ENCODE results near the gene FERMT3. TPM values are rescaled to one million over a fixed set of nuclear protein-coding genes. Genes with fewer than 3 reads are reported as not detected.
A peak's percentile ranks its signal among the peaks of the same experiment; 100 is the strongest.

Gene FERMT3
- total and polyA plus RNA-seq, 2 of the 13 experiments (the other 11 are each of a cell fraction or from before 2014, with no cell fraction given): 0.29 TPM; not detected in 1

DNA sequence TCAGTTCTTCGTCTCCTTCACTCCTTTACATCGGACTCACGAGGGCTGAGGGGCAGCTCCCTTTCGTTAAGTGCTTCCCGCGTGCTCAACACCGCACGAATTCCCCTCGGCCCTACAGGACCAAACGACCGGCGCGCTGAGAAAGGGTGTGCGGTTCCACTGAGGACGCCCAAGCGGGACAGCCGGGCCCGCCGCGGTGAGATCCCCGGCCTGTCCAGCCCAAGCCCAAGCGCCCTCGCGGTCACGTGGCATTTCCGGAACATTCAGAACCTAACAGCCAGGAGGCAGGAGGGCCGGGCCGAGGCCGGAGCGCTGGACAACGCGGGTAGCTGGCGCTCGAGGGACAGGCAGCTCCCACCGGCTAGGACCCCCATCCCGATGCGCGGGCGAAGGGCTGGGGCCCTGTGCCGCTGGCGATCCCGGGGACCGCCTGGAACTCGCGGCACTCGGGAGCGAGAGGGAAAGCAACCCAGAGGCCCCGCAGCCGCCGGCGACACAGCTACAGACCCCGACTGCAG lies 21.3 kb upstream of the FERMT3 start:
- Histone ChIP-seq H3K27me3 (ENCODE audit: control insufficient read depth in 1 of 2, insufficient read depth in 2 of 2, low read length in 2 of 2) (no peaks in the 10 kb centered on the region), H4K20me1 (ENCODE audit: insufficient read depth, low read length) (peaks cover 15% of the 10 kb centered on the region), H3K79me2 (ENCODE audit: insufficient read depth, low read length) (no peaks in the 10 kb centered on the region), H3K27ac (ENCODE audit: extremely low read length, insufficient read depth, low read length) (peak overlapping the region; percentile 83), H3K9me3 (ENCODE audit: low read length) (no peaks in the 10 kb centered on the region), H3K9ac (ENCODE audit: insufficient read depth, low read depth, low read length) (peak overlapping the region; percentile 80), H3K4me3 (replicated peaks in 1 of 3; ENCODE audit: insufficient read depth in 1 of 3, low read depth in 2 of 3, low read length in 3 of 3) (peak overlapping the region; percentile 60 to 75 (median 60)), H3K36me3 (replicated peaks in 1 of 2; ENCODE audit: control insufficient read depth in 1 of 2, insufficient read depth in 2 of 2, low read length in 2 of 2) (peaks cover 2 to 3% of the 10 kb centered on the region in 2 experiments; a peak in 2 of 5 replicates), H2AFZ (ENCODE audit: low read length) (no peak overlapping the region), H3K4me2 (ENCODE audit: low read depth, low read length) (peak overlapping the region; percentile 88), H3K4me1 (ENCODE audit: insufficient read depth, low read length) (peaks cover 46% of the 10 kb centered on the region)
- CTCF ChIA-PET (ENCODE audit: low intra/inter-chr PET ratio, low total read pairs): no interaction called here
- ATAC-seq (peak; percentile 60), FAIRE-seq (no peak), DNase-seq (ENCODE audit: low spot score) (peak; percentile 79)
- intact Hi-C loops (cut with micrococcal nuclease; ENCODE audit: unreplicated experiment) (loop anchor here (5.0 to 10.0 kb wide), 2 partner anchors 57 to 120 kb away; partner anchors contain the start of genes CATSPERZ, ESRRA and FKBP2), in situ Hi-C loops (cut with HindIII; ENCODE audit: extremely low pct_ligation_motif_present, low pct_unique_long_range_greater_than_20kb) (no loop called here)
- 5% methylated on average over 4 of the region's 52 CpGs for WGBS (ENCODE audit: low lambda C conversion rate)
- BruUV-seq (replicated peaks): TSS peak; percentile 85
- POLR2A ChIA-PET: interaction anchor here (0.8 to 2.7 kb wide), 29 partner anchors 10 to 1344 kb away, joined by 3 to 31 read pairs (median 6); partner anchors contain the start of genes BAD, ESRRA, FERMT3 and FKBP2
- TF ChIP-seq ZNF713 (CRISPR knock-in tag; IDR thresholded peaks at IDR 0.05) (0 out of 2 replicates have a peak, but pooled peaks have one; percentile 75), ZBTB7B (CRISPR knock-in tag; IDR thresholded peaks at IDR 0.05) (peak; percentile 78), SAP130 (CRISPR knock-in tag; IDR thresholded peaks at IDR 0.05; ENCODE audit: low read depth) (peak; percentile 92), ZNF225 (CRISPR knock-in tag; IDR thresholded peaks at IDR 0.05) (peak; percentile 97), ZNF235 (CRISPR knock-in tag; IDR thresholded peaks at IDR 0.05; ENCODE audit: borderline replicate concordance) (peak; percentile 80; the same call in 1 of the 2 replicates), ZNF761 (CRISPR knock-in tag; conservative IDR thresholded peaks at IDR 0.05) (0 out of 2 replicates have a peak, but pooled peaks have one; percentile 83), ZNF782 (CRISPR knock-in tag; IDR thresholded peaks at IDR 0.05; ENCODE audit: borderline replicate concordance) (peak; percentile 98), ATAD3A (CRISPR knock-in tag; IDR thresholded peaks at IDR 0.05) (peak; percentile 75; the same call in 1 of the 2 replicates), ZFAT (CRISPR knock-in tag; conservative IDR thresholded peaks at IDR 0.05) (no peak), XBP1 (CRISPR knock-in tag; IDR thresholded peaks at IDR 0.05) (no peak; the same call in 1 of the 2 replicates), MAFG (CRISPR knock-in tag; IDR thresholded peaks at IDR 0.05) (no peak), KLF12 (CRISPR knock-in tag; IDR thresholded peaks at IDR 0.05; ENCODE audit: borderline replicate concordance) (peak; percentile 83; the same call in 1 of the 2 replicates), SRSF9 (IDR thresholded peaks at IDR 0.05; ENCODE audit: borderline replicate concordance, insufficient read depth, low read depth, low read length, poor library complexity, severe bottlenecking) (no peak), ZNF180 (CRISPR knock-in tag; IDR thresholded peaks at IDR 0.05; ENCODE audit: borderline replicate concordance, low read depth) (peak; percentile 23; the same call in 1 of the 2 replicates), FOXC1 (CRISPR knock-in tag; IDR thresholded peaks at IDR 0.05; ENCODE audit: borderline replicate concordance) (peak; percentile 95; the same call in 1 of the 2 replicates), KDM3A (CRISPR knock-in tag; IDR thresholded peaks at IDR 0.05; ENCODE audit: low read depth) (peak; percentile 50; the same call in 1 of the 2 replicates), PRPF4 (IDR thresholded peaks at IDR 0.05; ENCODE audit: low read depth, low read length, poor library complexity, severe bottlenecking) (no peak)
- TF ChIP-seq, protein P1, sequence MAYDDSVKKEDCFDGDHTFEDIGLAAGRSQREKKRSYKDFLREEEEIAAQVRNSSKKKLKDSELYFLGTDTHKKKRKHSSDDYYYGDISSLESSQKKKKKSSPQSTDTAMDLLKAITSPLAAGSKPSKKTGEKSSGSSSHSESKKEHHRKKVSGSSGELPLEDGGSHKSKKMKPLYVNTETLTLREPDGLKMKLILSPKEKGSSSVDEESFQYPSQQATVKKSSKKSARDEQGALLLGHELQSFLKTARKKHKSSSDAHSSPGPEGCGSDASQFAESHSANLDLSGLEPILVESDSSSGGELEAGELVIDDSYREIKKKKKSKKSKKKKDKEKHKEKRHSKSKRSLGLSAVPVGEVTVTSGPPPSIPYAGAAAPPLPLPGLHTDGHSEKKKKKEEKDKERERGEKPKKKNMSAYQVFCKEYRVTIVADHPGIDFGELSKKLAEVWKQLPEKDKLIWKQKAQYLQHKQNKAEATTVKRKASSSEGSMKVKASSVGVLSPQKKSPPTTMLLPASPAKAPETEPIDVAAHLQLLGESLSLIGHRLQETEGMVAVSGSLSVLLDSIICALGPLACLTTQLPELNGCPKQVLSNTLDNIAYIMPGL (CRISPR knock-in tag; IDR thresholded peaks at IDR 0.05; ENCODE audit: borderline replicate concordance in 1 of 2, low read depth in 1 of 2): peak; percentile 31 to 83; a peak in 3 of 4 replicates
- TF ChIP-seq, protein P2, sequence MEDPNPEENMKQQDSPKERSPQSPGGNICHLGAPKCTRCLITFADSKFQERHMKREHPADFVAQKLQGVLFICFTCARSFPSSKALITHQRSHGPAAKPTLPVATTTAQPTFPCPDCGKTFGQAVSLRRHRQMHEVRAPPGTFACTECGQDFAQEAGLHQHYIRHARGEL (CRISPR knock-in tag; IDR thresholded peaks at IDR 0.05): no peak
- TF ChIP-seq, protein P3, sequence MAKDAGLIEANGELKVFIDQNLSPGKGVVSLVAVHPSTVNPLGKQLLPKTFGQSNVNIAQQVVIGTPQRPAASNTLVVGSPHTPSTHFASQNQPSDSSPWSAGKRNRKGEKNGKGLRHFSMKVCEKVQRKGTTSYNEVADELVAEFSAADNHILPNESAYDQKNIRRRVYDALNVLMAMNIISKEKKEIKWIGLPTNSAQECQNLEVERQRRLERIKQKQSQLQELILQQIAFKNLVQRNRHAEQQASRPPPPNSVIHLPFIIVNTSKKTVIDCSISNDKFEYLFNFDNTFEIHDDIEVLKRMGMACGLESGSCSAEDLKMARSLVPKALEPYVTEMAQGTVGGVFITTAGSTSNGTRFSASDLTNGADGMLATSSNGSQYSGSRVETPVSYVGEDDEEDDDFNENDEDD (CRISPR knock-in tag; IDR thresholded peaks at IDR 0.05; ENCODE audit: borderline replicate concordance): peak; percentile 89
- TF ChIP-seq, protein P4, sequence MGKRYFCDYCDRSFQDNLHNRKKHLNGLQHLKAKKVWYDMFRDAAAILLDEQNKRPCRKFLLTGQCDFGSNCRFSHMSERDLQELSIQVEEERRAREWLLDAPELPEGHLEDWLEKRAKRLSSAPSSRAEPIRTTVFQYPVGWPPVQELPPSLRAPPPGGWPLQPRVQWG (CRISPR knock-in tag; IDR thresholded peaks at IDR 0.05; ENCODE audit: borderline replicate concordance, low read depth): no peak
